HT-29 (cell line): ENCODE measurements around the gene MBOAT2. TPM values are rescaled to one million over a fixed set of nuclear protein-coding genes. Genes with fewer than 3 reads are reported as not detected.
A peak's percentile ranks its signal among the peaks of the same experiment; 100 is the strongest.

Experiments
- DNase-seq: peaks from one replicate; pipeline ENCODE4 v3.0.0-alpha.2; 2015; ENCODE audit warnings: low spot score
- total RNA-seq: library from RNA; depleted of rRNA; stranded (reverse); fragments of >200 nt; shearing (Covaris generic); gene quantifications from 2 replicates; pipeline ENCODE4 v1.2.3, GENCODE V29; 2014

The MBOAT2 gene
- total RNA-seq, 1 experiment from 2014 or later: 1.2 TPM

DNA sequence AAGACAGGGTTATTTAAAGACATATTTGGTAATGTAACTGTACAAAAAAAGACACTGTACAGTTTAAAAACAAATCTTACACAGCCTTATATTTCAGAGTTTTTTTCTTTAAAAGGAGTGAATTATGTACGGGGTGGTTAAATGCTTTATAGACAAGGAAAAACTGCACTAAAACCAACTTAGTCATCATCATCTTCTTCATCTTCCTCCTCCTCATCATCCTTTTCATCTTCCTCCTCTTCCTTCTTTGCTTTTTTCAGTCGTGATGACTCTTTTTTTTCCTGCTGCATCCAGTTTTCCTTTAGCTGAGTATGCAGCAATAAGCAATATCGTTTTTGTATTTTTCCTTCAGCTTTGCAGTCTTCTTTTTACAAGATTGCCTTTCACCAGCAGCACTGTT, 14.6 kb upstream of the MBOAT2 start:
- no peak for DNase-seq

DNA sequence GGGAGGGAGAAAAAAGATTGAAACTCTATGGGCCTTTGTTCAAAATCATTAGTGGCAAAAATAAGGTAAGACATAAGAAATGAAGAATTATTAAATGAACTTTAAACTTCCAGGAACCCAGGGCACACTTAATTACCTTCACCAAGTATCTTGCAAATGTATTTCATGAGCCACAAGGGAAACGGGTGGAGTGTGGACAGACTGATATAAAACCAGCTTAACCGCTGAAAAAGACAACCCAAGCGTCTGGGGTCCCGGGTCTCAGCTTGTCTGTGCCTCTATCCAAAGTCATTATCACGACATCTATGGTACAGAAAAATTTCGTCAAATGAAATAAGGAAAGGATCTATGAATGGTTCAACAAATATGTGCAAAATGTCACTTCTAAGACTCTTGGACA, 13.9 kb upstream of the MBOAT2 start:
- DNase-seq: no peak

DNA sequence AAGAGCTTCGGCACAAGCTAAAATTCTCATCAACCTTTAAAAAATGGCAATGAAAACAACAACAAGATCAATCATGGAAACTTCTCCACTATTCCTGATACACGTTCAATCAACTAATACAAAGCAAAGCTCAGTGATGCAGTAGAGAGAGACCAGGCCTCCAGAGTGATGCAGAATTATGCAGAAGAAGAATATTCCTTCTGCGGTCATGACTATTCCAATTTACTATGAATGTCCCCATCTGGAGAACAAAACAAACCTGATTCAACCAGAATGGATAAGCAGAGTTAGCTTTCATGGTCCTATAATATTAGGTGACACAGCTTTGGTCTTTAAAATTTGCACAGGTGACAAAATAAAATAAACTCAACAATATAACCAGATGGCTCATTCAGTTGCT, 12.5 kb upstream of the MBOAT2 start:
- DNase-seq: no peak

DNA sequence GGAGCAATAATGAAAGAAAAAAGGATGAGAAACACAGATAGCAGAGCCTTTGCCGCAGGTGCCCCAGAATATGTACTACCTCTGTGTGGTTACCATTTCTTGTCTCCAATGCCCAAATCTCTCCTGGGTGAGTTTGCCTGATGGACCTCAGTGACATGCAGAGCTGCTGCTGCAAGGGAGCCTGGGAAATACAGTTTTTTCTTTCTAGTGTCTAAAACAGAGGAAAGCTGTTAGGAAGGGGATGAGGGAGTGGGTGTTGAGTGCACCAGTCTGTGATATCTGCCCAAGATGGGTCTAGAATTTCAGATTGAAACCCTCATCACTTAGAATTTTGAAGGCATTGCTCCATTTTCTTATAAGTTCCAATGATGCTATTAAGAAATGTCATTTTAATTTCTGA, 9.9 kb upstream of the MBOAT2 start:
- DNase-seq: no peak

GRCh38 chr2:9010866-9011265, 7.4 kb upstream of the MBOAT2 start:
- DNase-seq: no peak

- DNase-seq: no peak
Observed at GRCh38 chr2:9008951-9009664, 5.6 kb upstream of the MBOAT2 start.

DNA sequence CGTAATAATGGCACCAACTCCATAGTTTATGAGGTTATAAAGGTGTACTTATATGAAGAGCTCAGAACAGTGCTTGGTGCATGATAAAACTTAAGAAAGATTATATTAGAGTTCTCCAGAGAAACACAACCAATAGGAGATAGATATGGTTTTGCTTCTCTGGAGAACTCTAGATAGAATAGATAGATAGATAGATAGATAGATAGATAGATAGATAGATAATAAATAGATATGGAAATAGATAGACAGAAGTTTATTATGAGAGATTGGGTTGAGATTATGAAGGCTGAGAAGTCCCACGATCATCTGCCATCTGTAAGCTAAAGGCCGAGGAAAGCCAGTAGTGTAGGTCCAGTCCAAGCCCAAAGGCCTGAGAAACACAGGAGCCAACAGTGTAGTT, 2.9 kb upstream of the MBOAT2 start:
- no peak for DNase-seq

GRCh38 chr2:9004338-9005204, 1.1 kb upstream of the MBOAT2 start:
- DNase-seq: no peak

GRCh38 chr2:9003366-9003615, 193 bp downstream of the MBOAT2 start:
- no peak for DNase-seq

- DNase-seq: no peak
Observed at GRCh38 chr2:9002637-9003365, 683 bp downstream of the MBOAT2 start.

- no peak for DNase-seq
Observed at GRCh38 chr2:9002313-9002636, 1.2 kb downstream of the MBOAT2 start.

- no peak for DNase-seq
Observed at GRCh38 chr2:9001778-9002177, 1.7 kb downstream of the MBOAT2 start.

DNA sequence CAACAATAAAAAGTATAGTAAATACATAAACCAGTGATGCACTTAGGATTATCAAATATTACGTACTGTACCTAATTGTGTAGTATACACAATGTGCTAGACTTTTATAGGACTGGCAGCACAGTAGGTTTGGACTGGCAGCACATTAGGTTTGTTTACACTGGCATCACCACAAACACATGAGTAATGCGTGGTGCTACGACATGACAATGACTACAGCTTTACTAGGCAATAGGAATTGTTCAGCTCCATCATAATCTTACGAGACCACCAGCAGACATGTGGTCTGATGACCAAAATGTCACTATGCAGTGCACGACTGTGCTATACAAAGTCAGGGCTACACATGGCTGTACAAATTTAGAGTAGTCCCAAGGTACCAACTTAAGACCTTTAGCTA, 2.3 kb downstream of the MBOAT2 start:
- peak; percentile 24 for DNase-seq

DNA sequence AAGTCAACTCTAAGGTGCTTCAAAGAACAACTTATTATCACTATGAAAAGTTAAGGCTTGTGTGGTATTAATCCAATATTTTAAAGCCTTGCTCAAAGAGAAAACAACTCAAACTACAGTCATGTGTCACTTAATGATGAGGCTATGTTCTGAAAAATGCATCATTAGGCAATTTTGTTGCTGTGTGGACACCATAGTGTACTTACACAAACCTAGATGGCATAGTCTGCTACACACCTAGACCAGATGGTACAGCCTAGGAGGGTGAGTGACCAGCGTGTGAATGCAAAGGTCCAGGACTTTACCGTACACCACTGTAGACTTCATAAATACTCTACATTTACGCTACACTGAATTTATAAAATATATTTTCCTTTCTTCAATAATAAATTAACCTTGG, 3.0 kb downstream of the MBOAT2 start:
- no peak for DNase-seq

GRCh38 chr2:8999797-9000196, 3.7 kb downstream of the MBOAT2 start:
- peak; percentile 35 for DNase-seq

- DNase-seq: no peak
Observed at GRCh38 chr2:8999102-8999446, 4.4 kb downstream of the MBOAT2 start.

GRCh38 chr2:8998418-8999101, 4.9 kb downstream of the MBOAT2 start:
- no peak for DNase-seq

- no peak for DNase-seq
Observed at GRCh38 chr2:8997631-8998030, 5.9 kb downstream of the MBOAT2 start.

GRCh38 chr2:8997108-8997507, 6.4 kb downstream of the MBOAT2 start:
- DNase-seq: no peak

DNA sequence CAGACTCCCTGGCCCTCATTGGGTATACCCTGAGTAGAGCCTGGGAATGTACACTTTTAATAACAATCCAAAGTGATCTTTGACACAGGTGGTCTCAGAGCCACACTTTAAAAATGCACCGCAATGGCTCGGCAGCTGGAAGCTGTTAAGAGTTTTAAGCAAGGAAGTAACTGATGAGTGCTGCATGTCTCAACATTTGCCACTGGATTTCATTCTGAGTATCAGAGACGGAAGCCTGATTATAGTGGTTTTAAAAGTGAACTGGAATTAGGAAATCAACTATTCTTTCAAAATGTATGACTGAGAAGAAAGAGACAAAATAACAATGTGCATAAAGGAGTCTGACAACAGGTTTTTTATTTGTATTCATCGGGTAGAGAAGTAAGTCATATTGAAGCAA, 7.5 kb downstream of the MBOAT2 start:
- DNase-seq: no peak

GRCh38 chr2:8994386-8994785, 9.1 kb downstream of the MBOAT2 start:
- DNase-seq: no peak

DNA sequence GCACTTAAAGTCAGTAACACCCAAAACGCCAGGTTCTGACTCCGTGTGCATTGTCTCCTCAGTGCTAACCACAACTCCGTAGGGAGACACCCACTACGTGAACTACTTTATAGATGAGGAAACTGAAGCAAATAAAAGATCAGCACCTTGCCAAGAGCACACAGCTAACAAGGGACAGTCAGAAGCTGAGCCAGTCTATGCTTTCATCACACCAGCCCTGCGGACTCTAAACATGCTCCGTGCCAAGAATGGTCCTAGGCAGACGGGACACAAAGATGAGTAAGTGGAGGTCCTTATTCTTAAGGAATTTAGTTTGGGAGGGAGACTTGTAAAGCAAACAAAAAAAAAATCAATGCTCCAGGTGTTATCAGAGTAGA, 9.6 kb downstream of the MBOAT2 start:
- no peak for DNase-seq
